Bronchial epithelial cell (primary cell): ENCODE results near the gene USP21. TPM values are rescaled to one million over a fixed set of nuclear protein-coding genes. Genes with fewer than 3 reads are reported as not detected.

Experiments used
- DNase-seq: peaks from one replicate; pipeline ENCODE4 v3.0.0-alpha.2; 2010; ENCODE audit warnings: low read depth
- FAIRE-seq: peaks from 2 replicates; lab custom pipeline; 2011; peaks lifted over from hg19 to GRCh38; lab: Jason Lieb, UNC
- H3K27me3 ChIP-seq: 2 replicates; pipeline ENCODE4 v1.5.1; 2011; ENCODE audit warnings: low read length; ENCODE audit not compliant: control insufficient read depth, insufficient read depth
- H3K36me3 ChIP-seq: 2 replicates; pipeline ENCODE4 v1.5.1; 2011; ENCODE audit warnings: low read length; ENCODE audit not compliant: control insufficient read depth, insufficient read depth
- H3K4me3 ChIP-seq: 2 replicates; pipeline ENCODE4 v1.5.1; 2011; ENCODE audit warnings: mild to moderate bottlenecking, low read depth, low read length, control low read depth
- total RNA-seq: library from RNA; depleted of rRNA; stranded (reverse); fragments of >200 nt; gene quantifications from 2 replicates; pipeline ENCODE4 v1.2.1, GENCODE V29; 2014
- TF ChIP-seq, protein P1 (sequence below): IDR thresholded peaks from 2 replicates; pipeline ENCODE4 v1.5.1; 2011; ENCODE audit warnings: mild to moderate bottlenecking, moderate library complexity, low read length, control low read depth, inconsistent platforms; ENCODE audit not compliant: insufficient read depth, severe bottlenecking

Gene USP21
- total RNA-seq, 1 donor from 2014 or later: 3.9 TPM

DNA sequence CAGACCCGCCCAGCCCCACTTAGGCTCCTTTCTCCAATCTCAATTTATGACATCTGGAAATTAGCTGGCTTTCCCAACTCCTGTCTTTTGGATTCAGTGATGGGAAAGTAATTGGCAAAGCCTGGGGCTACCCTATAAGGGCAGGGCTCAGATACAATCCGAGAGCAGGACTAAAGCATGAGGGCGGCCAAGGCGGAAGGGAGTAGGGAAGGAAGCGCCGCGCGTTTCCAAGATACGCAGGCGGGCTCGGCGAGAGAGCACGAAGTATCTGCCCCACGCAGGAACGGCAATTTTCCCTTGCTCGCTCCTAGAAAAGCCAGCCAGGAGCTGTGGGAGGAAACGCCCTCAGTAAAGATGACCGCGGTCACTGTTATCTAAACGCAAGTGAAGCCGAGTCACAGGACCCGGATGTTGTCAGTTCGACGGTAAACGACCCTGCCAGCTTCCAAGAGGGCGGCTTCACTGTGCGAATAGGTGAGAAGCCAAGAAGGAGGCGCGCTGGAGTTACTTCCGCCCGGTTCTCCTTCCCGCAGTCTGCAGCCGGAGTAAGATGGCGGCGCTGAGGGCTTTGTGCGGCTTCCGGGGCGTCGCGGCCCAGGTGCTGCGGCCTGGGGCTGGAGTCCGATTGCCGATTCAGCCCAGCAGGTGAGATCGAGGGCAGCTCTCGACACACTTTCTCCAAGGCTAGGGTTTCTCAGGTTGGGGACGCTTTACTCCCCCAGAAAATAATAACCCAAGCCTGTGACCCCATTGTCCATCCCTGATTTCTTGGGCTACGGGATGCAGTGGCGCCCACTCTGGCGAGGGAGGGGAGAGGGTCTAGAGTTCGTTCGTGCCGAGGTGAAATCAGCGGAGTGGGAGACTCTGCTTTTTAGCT lies 42.8 kb downstream of the USP21 start, which contains the start of gene NDUFS2:
TSS of gene NDUFS2 (plus strand) at position 532 of the 877 bp plus-strand sequence. CDS start at position 551, 19 bp downstream.
- Histone ChIP-seq H3K36me3 (peaks cover 10% of the 10 kb centered on the region), H3K4me3 (peak within 1 kb of the TSS; percentile 71), H3K27me3 (no peaks in the 10 kb centered on the region)
- DNase-seq (peak; percentile 97), FAIRE-seq (peak; percentile 64)
- TF ChIP-seq, protein P1, sequence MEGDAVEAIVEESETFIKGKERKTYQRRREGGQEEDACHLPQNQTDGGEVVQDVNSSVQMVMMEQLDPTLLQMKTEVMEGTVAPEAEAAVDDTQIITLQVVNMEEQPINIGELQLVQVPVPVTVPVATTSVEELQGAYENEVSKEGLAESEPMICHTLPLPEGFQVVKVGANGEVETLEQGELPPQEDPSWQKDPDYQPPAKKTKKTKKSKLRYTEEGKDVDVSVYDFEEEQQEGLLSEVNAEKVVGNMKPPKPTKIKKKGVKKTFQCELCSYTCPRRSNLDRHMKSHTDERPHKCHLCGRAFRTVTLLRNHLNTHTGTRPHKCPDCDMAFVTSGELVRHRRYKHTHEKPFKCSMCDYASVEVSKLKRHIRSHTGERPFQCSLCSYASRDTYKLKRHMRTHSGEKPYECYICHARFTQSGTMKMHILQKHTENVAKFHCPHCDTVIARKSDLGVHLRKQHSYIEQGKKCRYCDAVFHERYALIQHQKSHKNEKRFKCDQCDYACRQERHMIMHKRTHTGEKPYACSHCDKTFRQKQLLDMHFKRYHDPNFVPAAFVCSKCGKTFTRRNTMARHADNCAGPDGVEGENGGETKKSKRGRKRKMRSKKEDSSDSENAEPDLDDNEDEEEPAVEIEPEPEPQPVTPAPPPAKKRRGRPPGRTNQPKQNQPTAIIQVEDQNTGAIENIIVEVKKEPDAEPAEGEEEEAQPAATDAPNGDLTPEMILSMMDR: peak; percentile 26

DNA sequence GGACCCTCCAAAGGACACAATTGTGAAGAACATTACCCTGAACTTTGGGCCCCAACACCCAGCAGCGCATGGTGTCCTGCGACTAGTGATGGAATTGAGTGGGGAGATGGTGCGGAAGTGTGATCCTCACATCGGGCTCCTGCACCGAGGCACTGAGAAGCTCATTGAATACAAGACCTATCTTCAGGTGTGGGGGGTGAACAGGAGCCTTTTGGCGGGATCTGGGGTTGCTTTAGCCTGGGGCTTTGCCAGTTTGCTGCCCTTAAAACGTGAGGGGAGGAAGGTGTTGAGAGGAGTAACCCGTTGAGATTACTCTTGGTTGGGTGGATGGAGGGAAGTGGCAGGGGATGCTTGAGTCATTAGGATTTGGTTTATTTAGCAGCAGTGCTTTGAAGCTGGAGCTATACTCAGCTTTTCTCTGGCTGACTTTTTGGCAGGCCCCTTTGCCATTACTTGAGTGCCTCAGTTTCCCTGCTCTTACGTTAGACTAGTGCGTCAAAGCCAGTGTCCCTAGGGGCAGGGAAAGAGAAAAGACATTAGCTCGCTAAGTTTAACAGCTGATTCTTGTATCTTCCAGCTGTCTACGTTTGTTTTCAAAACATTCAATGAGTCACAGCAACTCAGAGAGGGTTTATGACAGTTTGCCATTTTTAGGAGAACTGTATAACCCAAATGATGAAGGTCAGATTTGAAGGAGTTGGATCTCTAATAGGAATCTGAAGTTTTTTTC lies 47.3 kb downstream of the USP21 start:
- Histone ChIP-seq H3K4me3 (no peak overlapping the region), H3K36me3 (peaks cover 24% of the 10 kb centered on the region)
- FAIRE-seq: no peak

DNA sequence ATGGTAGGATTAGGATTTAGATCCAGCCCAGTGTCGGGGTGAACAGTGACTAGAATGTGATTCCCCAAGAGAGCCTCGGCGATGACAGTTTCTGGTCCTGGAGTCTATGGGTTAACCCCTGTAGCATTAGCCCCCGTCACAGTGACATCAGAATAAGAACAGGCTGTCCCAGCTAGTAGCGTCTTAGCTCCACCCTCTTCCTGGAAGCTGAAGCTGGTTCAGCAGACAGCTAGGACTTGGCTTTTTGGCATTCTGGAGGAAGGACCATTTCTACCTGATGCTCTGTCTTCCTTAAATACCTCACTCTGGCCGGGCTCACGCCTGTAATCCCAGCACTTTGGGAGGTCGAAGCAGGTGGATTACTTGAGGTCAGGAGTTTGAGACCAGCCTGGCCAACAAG lies 47.9 kb downstream of the USP21 start:
- Histone ChIP-seq H3K36me3 (peaks cover 29% of the 10 kb centered on the region), H3K4me3 (no peak overlapping the region), H3K27me3 (no peaks in the 10 kb centered on the region)
- TF ChIP-seq, protein P1: no peak
- FAIRE-seq: no peak
- no peak for DNase-seq

More for the DNA sequence above, 47.3 kb downstream of the USP21 start:
- TF ChIP-seq, protein P1: no peak
- no peaks in the 10 kb centered on the region for H3K27me3 ChIP-seq
- no peak for DNase-seq

DNA sequence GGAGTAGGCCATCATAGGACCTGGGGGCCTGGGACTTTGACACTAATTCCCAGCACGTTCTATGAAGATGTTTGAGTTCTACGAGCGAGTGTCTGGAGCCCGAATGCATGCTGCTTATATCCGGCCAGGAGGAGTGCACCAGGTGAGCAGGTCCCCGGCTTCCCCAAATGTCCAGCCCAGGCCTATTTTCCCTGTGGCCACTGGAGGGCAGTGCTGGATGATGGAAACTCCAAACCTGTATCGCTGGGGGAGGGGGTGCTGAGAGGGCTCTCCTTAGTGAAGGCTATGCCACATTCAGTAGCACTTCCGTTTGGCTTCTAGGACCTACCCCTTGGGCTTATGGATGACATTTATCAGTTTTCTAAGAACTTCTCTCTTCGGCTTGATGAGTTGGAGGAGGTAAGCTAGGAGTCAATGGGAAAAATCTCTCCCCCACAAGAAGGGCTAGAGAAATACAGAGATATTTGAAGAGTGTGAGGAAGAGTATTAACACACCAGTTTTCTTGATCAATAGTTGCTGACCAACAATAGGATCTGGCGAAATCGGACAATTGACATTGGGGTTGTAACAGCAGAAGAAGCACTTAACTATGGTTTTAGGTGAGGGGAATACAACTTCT lies 50.6 kb downstream of the USP21 start:
- Histone ChIP-seq H3K4me3 (no peak overlapping the region), H3K36me3 (peaks cover 36% of the 10 kb centered on the region), H3K27me3 (no peaks in the 10 kb centered on the region)
- FAIRE-seq: no peak
- peak; percentile 64 for DNase-seq
- TF ChIP-seq, protein P1: peak; percentile 92

DNA sequence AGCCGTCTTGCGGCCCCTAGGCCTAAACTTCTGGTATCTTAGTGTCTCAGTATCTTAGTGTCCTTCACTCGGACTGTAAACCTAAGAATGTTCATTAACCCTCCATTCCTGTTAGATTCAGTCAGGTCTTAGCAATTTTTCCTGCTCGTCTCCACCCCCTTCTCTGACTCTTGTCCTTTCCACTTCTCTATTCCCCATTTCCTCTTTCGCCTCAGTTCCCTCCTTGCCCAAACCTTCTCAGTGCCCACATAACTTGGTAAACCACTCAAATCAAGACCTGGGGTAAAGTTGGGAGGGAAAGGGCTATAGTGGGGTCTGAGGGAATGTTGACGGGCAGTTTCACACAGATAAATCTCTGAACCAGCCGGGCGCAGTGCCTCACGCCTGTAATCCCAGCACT lies 55.1 kb downstream of the USP21 start:
- DNase-seq: no peak
- TF ChIP-seq, protein P1: no peak
- H3K4me3 ChIP-seq: no peak overlapping the region
- peaks cover 23% of the 10 kb centered on the region for H3K36me3 ChIP-seq
- FAIRE-seq: no peak
- H3K27me3 ChIP-seq: no peaks in the 10 kb centered on the region
